Measurements from ENCODE around the gene ACLY. TPM values are rescaled to one million over a fixed set of nuclear protein-coding genes. Genes with fewer than 3 reads are reported as not detected.

ACLY gene
- total RNA-seq, 2 experiments from 2014 or later, result 102 to 222 TPM

DNA sequence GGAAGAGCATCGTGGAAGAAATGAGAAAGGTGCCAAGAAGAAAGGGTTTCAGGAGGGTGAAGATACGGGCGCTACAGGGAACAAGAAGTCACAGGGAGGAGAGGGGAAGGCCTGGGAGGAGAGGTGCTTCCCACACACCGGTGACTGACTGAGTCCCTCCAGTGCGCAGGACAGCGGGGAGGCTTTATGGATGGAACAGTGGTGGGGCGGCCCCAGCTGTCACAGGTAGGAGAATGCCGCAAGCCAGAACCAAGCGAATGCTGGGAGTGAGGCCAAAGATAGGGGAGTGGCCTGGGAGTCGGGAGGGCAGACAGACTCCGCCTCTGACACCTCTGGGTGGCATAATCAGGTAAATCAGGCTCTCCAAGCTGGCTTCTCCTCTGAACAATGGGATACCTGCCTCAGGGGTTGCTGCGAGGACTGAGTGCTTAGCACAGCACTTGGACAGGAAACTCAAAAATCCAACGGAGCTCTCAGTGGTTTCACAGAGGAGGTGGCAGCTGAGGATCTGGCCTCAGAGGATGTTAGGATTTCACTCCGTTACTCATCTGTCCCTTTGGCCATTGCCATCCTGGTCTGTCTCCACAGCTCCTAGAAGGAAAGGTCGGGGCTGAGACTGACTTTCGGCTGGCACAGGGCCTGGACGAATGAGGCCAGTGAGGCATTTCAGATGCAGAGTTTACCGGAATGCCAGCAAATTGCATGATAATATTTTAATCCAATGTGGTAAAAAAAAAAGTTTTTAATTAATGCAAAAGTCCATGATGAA is 47.1 kb upstream of the ACLY start:
- Histone ChIP-seq H3K4me1 (ENCODE audit: insufficient read depth, low read length, poor library complexity, severe bottlenecking) (peaks cover 35% of the 10 kb centered on the region), H2AFZ (ENCODE audit: low read length) (peak overlapping the region; percentile 86), H3K9me2 (ENCODE audit: insufficient read depth, low read length) (no peaks in the 10 kb centered on the region), H3K4me3 (ENCODE audit: low read depth, low read length, poor library complexity, severe bottlenecking) (peak overlapping the region; percentile 92), H3K9me3 (ENCODE audit: low read length) (no peaks in the 10 kb centered on the region), H3K27ac (ENCODE audit: low read depth, low read length, poor library complexity, severe bottlenecking) (peak overlapping the region; percentile 62), H4K20me1 (ENCODE audit: insufficient read depth, low read length) (no peaks in the 10 kb centered on the region), H3K4me2 (ENCODE audit: low read length) (peak overlapping the region; percentile 98), H3K36me3 (ENCODE audit: insufficient read depth, low read length) (peaks cover 19% of the 10 kb centered on the region), H3K79me2 (ENCODE audit: insufficient read depth, low read depth, low read length) (peaks cover 7% of the 10 kb centered on the region; the same call in 1 of the 2 replicates)
- ChIA-PET CTCF (ENCODE audit: unreplicated experiment) (interaction anchor here (1.2 to 1.4 kb wide), 2 partner anchors 50 to 52 kb away, joined by 3 to 4 read pairs; no protein-coding TSS in a partner anchor), POLR2A (interaction anchor here (0.6 to 1.3 kb wide), 9 partner anchors 29 to 234 kb away, joined by 3 to 10 read pairs (median 3); partner anchors contain the start of gene DNAJC7)
- BruUV-seq (replicated peaks), result no TSS peak
- intact Hi-C loops (cut with micrococcal nuclease; ENCODE audit: unreplicated experiment), result loop anchor here (2.0 kb wide), 1 partner anchor 51 kb away; the partner anchor contains the start of gene DNAJC7
- peak; percentile 50 for DNase-seq (ENCODE audit: low spot score)
- no peak for TF ChIP-seq EZH2phosphoT487 (IDR thresholded peaks at IDR 0.05; ENCODE audit: borderline replicate concordance, low read depth, low read length)
- TF ChIP-seq, protein P1, sequence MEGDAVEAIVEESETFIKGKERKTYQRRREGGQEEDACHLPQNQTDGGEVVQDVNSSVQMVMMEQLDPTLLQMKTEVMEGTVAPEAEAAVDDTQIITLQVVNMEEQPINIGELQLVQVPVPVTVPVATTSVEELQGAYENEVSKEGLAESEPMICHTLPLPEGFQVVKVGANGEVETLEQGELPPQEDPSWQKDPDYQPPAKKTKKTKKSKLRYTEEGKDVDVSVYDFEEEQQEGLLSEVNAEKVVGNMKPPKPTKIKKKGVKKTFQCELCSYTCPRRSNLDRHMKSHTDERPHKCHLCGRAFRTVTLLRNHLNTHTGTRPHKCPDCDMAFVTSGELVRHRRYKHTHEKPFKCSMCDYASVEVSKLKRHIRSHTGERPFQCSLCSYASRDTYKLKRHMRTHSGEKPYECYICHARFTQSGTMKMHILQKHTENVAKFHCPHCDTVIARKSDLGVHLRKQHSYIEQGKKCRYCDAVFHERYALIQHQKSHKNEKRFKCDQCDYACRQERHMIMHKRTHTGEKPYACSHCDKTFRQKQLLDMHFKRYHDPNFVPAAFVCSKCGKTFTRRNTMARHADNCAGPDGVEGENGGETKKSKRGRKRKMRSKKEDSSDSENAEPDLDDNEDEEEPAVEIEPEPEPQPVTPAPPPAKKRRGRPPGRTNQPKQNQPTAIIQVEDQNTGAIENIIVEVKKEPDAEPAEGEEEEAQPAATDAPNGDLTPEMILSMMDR (conservative IDR thresholded peaks at IDR 0.05; ENCODE audit: low read length), result no peak

DNA sequence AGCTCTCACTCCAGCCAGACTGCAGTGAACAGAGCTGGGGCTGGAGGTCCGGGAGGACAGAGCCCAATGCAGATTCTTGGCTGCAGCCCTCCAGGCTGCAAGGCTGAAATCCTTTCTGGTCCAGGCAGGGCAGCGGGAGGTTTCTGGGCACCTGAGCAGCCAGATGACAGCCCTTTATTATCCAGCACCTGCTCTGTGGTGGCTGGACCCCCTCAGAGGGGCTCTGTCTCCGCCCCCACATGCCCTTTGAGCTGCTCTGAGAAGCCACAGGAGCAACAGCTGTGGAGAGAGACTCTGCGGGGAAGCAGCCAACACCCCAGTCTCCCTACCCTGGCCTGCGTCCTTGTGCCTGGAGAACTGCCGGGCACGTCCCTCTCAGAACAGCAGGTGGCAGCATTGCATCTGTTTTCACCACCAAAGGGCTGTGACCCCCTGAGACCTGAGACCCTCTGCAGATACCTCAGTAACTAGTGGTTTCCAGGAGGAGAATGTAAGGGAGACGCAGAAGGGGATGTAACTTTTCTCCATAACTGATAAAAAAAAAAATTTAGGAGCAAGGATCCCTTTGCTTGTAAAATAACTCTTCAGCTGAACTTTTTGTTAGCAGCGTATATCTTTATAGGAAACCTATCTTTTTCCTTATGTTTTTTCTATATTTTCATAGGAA is 44.1 kb upstream of the ACLY start:
- no TSS peak for BruUV-seq (replicated peaks)

More for the DNA sequence above, 44.1 kb upstream of the ACLY start:
- no peaks in the 10 kb centered on the region for H3K36me3 ChIP-seq (ENCODE audit: insufficient read depth, low read length)
- peak overlapping the region; percentile 9; the same call in 1 of the 2 replicates for H3K4me2 ChIP-seq (ENCODE audit: low read length)
- peaks cover 7% of the 10 kb centered on the region; the same call in 1 of the 2 replicates for H3K79me2 ChIP-seq (ENCODE audit: insufficient read depth, low read depth, low read length)
- H3K27ac ChIP-seq (ENCODE audit: low read depth, low read length, poor library complexity, severe bottlenecking), result no peak overlapping the region
- ChIA-PET CTCF (ENCODE audit: unreplicated experiment) (interaction anchor here (0.6 to 1.4 kb wide), 5 partner anchors 33 to 801 kb away, joined by 3 to 9 read pairs (median 4); partner anchors contain the start of genes NKIRAS2 and ODAD4), POLR2A (interaction anchor here (0.6 to 2.3 kb wide), 3 partner anchors 55 to 1686 kb away, joined by 5 to 9 read pairs (median 7); partner anchors contain the start of genes DHX58 and DNAJC7)
- H4K20me1 ChIP-seq (ENCODE audit: insufficient read depth, low read length), result no peaks in the 10 kb centered on the region
- H2AFZ ChIP-seq (ENCODE audit: low read length), result no peak overlapping the region
- H3K4me1 ChIP-seq (ENCODE audit: insufficient read depth, low read length, poor library complexity, severe bottlenecking), result peaks cover 34% of the 10 kb centered on the region
- H3K9me2 ChIP-seq (ENCODE audit: insufficient read depth, low read length), result no peaks in the 10 kb centered on the region
- intact Hi-C loops (cut with micrococcal nuclease; ENCODE audit: unreplicated experiment), result loop anchor here (1.0 to 5.0 kb wide), 5 partner anchors 46 to 153 kb away; partner anchors contain the start of gene ACLY
- no peaks in the 10 kb centered on the region for H3K9me3 ChIP-seq (ENCODE audit: low read length)
- no peak for TF ChIP-seq EZH2phosphoT487 (IDR thresholded peaks at IDR 0.05; ENCODE audit: borderline replicate concordance, low read depth, low read length)
- TF ChIP-seq, protein P1 (conservative IDR thresholded peaks at IDR 0.05; ENCODE audit: low read length), result peak; percentile 98
- H3K4me3 ChIP-seq (ENCODE audit: low read depth, low read length, poor library complexity, severe bottlenecking), result no peak overlapping the region
- DNase-seq (ENCODE audit: low spot score), result peak; percentile 84
